Kidney epithelial cell (primary cell): ENCODE data around the gene SLC4A4. TPM values are rescaled to one million over a fixed set of nuclear protein-coding genes. Genes with fewer than 3 reads are reported as not detected.

Experiments
- DNase-seq: peaks from one replicate; pipeline ENCODE4 v3.0.0-alpha.2; 2010; ENCODE audit warnings: low read depth
- H3K27me3 ChIP-seq: 2 replicates; pipeline ENCODE4 v1.6.0; 2011; ENCODE audit warnings: low read length; ENCODE audit not compliant: control insufficient read depth, insufficient read depth
- H3K36me3 ChIP-seq: 2 replicates; pipeline ENCODE4 v1.5.1; 2011; ENCODE audit warnings: low read length; ENCODE audit not compliant: control insufficient read depth, insufficient read depth
- H3K4me3 ChIP-seq: 2 replicates; pipeline ENCODE4 v1.5.1; 2011; ENCODE audit warnings: low read depth, mild to moderate bottlenecking, control low read depth, low read length
- total RNA-seq: library from RNA; depleted of rRNA; stranded (reverse); fragments of >200 nt; gene quantifications from 2 replicates; pipeline ENCODE4 v1.2.3, GENCODE V29; 2015
- TF ChIP-seq, protein P1 (sequence below): IDR thresholded peaks from 2 replicates; pipeline ENCODE4 v1.5.1; 2011; ENCODE audit warnings: mild to moderate bottlenecking, moderate library complexity, low read length, control low read depth, inconsistent platforms; ENCODE audit not compliant: insufficient read depth, poor library complexity, severe bottlenecking

SLC4A4 gene
- total RNA-seq, 1 donor from 2014 or later: 2.7 TPM

GRCh38 chr4:71383984-71384383 is 45.2 kb downstream of the SLC4A4 start:
- no peaks in the 10 kb centered on the region for H3K36me3 ChIP-seq
- H3K27me3 ChIP-seq: no peaks in the 10 kb centered on the region
- TF ChIP-seq, protein P1, sequence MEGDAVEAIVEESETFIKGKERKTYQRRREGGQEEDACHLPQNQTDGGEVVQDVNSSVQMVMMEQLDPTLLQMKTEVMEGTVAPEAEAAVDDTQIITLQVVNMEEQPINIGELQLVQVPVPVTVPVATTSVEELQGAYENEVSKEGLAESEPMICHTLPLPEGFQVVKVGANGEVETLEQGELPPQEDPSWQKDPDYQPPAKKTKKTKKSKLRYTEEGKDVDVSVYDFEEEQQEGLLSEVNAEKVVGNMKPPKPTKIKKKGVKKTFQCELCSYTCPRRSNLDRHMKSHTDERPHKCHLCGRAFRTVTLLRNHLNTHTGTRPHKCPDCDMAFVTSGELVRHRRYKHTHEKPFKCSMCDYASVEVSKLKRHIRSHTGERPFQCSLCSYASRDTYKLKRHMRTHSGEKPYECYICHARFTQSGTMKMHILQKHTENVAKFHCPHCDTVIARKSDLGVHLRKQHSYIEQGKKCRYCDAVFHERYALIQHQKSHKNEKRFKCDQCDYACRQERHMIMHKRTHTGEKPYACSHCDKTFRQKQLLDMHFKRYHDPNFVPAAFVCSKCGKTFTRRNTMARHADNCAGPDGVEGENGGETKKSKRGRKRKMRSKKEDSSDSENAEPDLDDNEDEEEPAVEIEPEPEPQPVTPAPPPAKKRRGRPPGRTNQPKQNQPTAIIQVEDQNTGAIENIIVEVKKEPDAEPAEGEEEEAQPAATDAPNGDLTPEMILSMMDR: no peak
- no peak for DNase-seq
- H3K4me3 ChIP-seq: no peak overlapping the region

GRCh38 chr4:71389149-71389827 is 50.5 kb downstream of the SLC4A4 start:
- TF ChIP-seq, protein P1: no peak
- Histone ChIP-seq H3K4me3 (no peak overlapping the region), H3K36me3 (no peaks in the 10 kb centered on the region), H3K27me3 (no peaks in the 10 kb centered on the region)
- no peak for DNase-seq

GRCh38 chr4:71392109-71392508 is 53.3 kb downstream of the SLC4A4 start:
- H3K36me3 ChIP-seq: no peaks in the 10 kb centered on the region
- DNase-seq: no peak
- TF ChIP-seq, protein P1: no peak
- H3K4me3 ChIP-seq: no peak overlapping the region
- no peaks in the 10 kb centered on the region for H3K27me3 ChIP-seq

DNA sequence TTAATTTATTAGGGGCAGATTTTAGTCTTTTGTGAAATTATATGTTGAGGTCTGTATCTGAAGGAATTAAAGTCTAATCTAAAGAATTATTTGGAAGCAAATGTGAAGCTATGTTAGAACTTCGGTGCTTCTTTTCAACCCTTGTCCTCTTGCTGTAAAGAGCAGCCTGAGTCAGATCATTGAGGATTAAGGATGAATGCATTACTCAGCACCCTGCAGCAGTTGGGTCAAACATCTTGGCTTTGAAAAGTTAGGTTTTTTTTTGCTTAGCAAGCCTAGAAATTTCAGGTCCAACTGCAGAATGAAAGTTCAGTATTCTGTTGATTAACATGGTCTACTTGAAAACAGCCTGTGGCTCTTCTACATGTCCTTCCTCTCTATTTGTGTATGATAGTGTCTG is 57.6 kb downstream of the SLC4A4 start:
- Histone ChIP-seq H3K36me3 (no peaks in the 10 kb centered on the region), H3K27me3 (no peaks in the 10 kb centered on the region), H3K4me3 (no peak overlapping the region)
- DNase-seq: no peak
- TF ChIP-seq, protein P1: no peak

DNA sequence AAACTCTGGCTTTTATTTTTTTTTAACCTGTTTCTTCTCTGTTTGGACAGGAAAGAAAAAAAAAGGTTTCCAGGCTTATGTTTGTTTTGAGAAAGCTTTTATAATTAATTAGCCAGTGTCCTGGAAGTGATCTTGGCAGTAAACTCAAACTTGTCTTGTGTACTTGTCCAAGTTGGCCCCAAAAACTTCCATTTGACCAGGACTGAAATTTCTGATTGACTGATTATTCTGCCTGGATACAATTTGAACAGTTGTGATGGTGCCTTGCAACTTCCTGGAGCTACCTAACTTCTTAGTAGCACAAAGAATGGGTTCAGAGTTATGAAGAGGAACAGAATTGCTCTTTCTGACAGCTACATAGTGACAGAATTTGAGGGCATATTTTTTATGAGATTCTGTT is 62.0 kb downstream of the SLC4A4 start:
- Histone ChIP-seq H3K36me3 (no peaks in the 10 kb centered on the region), H3K27me3 (no peaks in the 10 kb centered on the region), H3K4me3 (no peak overlapping the region)
- no peak for DNase-seq
- TF ChIP-seq, protein P1: no peak

GRCh38 chr4:71402616-71403015 is 63.8 kb downstream of the SLC4A4 start:
- no peaks in the 10 kb centered on the region for H3K36me3 ChIP-seq
- H3K27me3 ChIP-seq: no peaks in the 10 kb centered on the region
- no peak for DNase-seq
- TF ChIP-seq, protein P1: no peak
- no peak overlapping the region for H3K4me3 ChIP-seq
